PC-9 (cell line): ENCODE data around the gene MAGEA9.
"Not testable (repeated sequence)": the region's sequence is repeated elsewhere in the genome, so short reads cannot be mapped to it uniquely, and the experiment has no call there.

ENCODE experiments used
- CTCF ChIP-seq: fragments of 200-600 bp; sonication (generic); conservative IDR thresholded peaks from 2 replicates; pipeline ENCODE4 v1.6.1; 2017; ENCODE audit warnings: mixed run types, antibody characterized with exemption, mild to moderate bottlenecking, moderate library complexity
- EZH2 ChIP-seq: fragments of 200-600 bp; sonication (generic); IDR thresholded peaks from 2 replicates; pipeline ENCODE4 v1.8.0; 2017; ENCODE audit warnings: antibody characterized with exemption, low read depth

GRCh38 chrX:149773026-149773425, 8.7 kb upstream of the MAGEA9 start:
- TF ChIP-seq EZH2, CTCF: not testable (repeated sequence)
